Measurements from ENCODE around the gene SLC2A3. TPM values are rescaled to one million over a fixed set of nuclear protein-coding genes. Genes with fewer than 3 reads are reported as not detected.
"Not testable (repeated sequence)": the region's sequence is repeated elsewhere in the genome, so short reads cannot be mapped to it uniquely, and the experiment has no call there.

Gene SLC2A3
- total RNA-seq, result 10 to 100 TPM in 2 of 4 donors, 1 to 10 TPM in 2; 1.9 to 69.3 (median 11.2) TPM

DNA sequence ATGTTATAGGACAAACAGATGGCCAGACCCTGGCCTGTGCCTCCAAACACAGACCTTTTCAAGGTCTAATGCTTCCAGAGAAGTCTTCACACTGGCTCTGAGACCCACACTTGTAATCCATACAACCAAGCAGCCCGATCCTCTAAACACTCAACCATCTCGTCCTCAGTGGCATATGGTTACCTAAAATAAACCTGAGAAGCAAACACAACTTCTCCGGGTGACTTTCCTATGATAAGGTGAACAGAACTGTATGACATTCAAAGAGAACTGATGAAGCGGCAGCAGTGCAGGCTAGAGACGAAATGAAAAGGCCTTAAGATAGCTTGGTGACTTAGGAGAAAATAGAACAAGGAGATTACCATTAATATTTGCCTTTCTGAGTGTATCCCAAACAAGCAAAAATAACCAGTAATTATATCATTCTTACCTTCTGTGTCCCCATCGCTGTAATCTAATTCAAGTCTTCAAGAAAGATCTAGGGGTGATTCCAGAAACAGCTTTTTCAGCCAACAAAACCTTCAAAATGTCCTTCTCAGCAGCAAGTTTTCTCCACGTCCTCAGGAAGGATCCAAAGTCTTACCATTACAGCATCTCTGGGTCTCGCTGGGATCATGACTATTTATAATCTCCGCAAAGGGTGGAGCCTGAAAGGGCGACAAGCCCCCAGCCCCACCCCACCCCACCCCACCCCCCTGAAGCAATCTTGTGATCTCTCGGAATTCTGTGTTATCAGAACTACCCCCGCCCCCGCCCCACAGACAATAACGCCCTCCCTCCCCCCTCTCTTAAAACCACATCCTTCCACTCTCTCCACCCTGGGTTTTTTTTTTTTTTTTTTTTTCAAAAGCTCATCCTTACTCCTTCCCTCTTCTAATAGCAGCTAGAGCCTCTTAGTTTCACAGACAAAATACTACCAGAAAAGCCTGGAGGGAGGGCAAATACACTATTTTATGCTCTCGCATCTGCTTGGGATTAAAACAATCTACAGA, at the start of gene SLC2A3:
SLC2A3 (minus strand) TSS at position 598 of the 992 bp plus-strand sequence; CDS start at position 445, 153 bp downstream.
- Histone ChIP-seq H3K27me3 (no peaks in the 10 kb centered on the region), H3K4me1 (peaks cover 0 to 4% (median 0%) of the 10 kb centered on the region in 4 donors), H3K9me3 (no peaks in the 10 kb centered on the region), H3K4me3 (peak within 1 kb of the TSS; percentile 37 to 57 (median 48)), H3K36me3 (peaks cover 0 to 12% (median 0%) of the 10 kb centered on the region in 3 donors), H3K27ac (peak within 1 kb of the TSS; percentile 78 to 90 (median 84))
- peak; percentile 45 to 55 for TF ChIP-seq POLR2A (IDR thresholded peaks at IDR 0.05)
- TF ChIP-seq, protein P1, sequence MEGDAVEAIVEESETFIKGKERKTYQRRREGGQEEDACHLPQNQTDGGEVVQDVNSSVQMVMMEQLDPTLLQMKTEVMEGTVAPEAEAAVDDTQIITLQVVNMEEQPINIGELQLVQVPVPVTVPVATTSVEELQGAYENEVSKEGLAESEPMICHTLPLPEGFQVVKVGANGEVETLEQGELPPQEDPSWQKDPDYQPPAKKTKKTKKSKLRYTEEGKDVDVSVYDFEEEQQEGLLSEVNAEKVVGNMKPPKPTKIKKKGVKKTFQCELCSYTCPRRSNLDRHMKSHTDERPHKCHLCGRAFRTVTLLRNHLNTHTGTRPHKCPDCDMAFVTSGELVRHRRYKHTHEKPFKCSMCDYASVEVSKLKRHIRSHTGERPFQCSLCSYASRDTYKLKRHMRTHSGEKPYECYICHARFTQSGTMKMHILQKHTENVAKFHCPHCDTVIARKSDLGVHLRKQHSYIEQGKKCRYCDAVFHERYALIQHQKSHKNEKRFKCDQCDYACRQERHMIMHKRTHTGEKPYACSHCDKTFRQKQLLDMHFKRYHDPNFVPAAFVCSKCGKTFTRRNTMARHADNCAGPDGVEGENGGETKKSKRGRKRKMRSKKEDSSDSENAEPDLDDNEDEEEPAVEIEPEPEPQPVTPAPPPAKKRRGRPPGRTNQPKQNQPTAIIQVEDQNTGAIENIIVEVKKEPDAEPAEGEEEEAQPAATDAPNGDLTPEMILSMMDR (IDR thresholded peaks at IDR 0.05), result no peak
- peak; percentile 50 to 75 (median 65) for DNase-seq

DNA sequence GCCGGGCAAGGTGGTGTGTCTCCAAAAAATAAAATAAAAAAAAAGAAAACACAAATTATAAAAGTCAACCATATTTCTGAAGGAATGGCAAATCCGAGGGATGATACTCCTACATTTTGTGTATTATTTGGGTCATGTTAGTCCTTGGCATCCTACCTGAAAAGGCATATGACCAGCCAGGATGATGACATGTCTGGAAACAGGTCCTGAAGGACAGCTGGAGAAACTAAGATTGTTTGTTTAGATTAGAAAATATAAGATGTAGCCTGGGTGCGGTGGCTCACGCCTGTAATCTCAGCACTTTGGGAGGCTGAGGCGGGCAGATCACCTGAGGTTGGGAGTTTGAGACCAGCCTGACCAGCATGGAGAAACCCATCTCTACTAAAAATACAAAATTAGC, 48.9 kb upstream of the SLC2A3 start:
- Histone ChIP-seq H3K27me3 (no peaks in the 10 kb centered on the region), H3K9me3 (no peaks in the 10 kb centered on the region), H3K4me1 (no peaks in the 10 kb centered on the region), H3K36me3 (no peaks in the 10 kb centered on the region), H3K4me3 (no peak overlapping the region), H3K27ac (no peak overlapping the region)
- DNase-seq, result no peak
- TF ChIP-seq, protein P1 (IDR thresholded peaks at IDR 0.05), result no peak
- TF ChIP-seq POLR2A (IDR thresholded peaks at IDR 0.05), result no peak

DNA sequence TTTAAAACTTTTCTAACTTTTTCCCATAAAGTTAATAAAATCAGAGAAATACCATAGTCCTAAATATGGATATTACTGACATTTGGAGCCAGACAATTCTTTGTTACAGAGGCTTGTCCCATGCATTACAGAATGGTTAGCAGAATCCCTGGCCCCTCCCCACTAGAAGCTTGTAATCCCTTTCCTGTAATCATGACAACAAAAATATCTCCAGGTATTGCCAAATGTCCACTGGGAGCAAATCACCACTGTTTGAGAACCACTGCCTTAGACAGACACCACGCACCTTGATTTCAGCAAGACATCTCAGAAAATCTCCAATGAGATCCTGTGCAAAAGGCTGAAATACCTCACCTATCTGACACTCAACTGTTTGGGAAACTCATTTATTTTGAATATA, 47.5 kb upstream of the SLC2A3 start:
- not testable (repeated sequence) for H3K27me3 ChIP-seq, H3K4me3 ChIP-seq, H3K4me1 ChIP-seq, H3K36me3 ChIP-seq, H3K9me3 ChIP-seq, DNase-seq, H3K27ac ChIP-seq

GRCh38 chr12:7983019-7983418, 47.0 kb upstream of the SLC2A3 start:
- not testable (repeated sequence) for H3K4me1 ChIP-seq, H3K27ac ChIP-seq, DNase-seq, H3K4me3 ChIP-seq, H3K36me3 ChIP-seq, H3K9me3 ChIP-seq, H3K27me3 ChIP-seq

- not testable (repeated sequence) for H3K27ac ChIP-seq, H3K4me3 ChIP-seq, H3K27me3 ChIP-seq, H3K4me1 ChIP-seq, H3K9me3 ChIP-seq, DNase-seq, H3K36me3 ChIP-seq
These were observed 46.3 kb upstream of the SLC2A3 start for GRCh38 chr12:7982332-7982735.

DNA sequence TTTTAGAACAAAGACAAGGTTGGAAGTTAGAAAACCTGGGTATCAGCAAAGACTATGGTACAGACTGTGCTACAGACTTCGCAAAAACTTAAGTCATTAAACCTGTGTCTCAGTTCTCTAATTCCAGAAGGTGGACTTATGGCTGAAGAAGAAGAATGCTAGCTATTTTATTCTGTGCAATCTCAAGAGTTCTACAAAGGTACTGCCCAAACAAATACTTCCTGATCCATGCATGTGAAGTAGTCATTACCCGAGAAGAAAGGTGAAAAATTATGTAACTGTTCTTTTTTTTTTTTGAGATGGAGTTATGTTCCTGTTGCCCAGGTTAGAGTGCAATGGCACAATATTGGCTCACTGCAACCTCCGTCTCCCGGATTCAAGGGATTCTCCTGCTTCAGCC, 45.5 kb upstream of the SLC2A3 start:
- Histone ChIP-seq H3K27ac (no peak overlapping the region), H3K9me3 (no peaks in the 10 kb centered on the region), H3K36me3 (no peaks in the 10 kb centered on the region), H3K27me3 (no peaks in the 10 kb centered on the region), H3K4me3 (no peak overlapping the region), H3K4me1 (no peaks in the 10 kb centered on the region)
- TF ChIP-seq, protein P1 (IDR thresholded peaks at IDR 0.05), result no peak
- no peak for TF ChIP-seq POLR2A (IDR thresholded peaks at IDR 0.05)
- no peak for DNase-seq

- DNase-seq, H3K4me3 ChIP-seq, H3K36me3 ChIP-seq, H3K4me1 ChIP-seq, H3K9me3 ChIP-seq, H3K27me3 ChIP-seq: not testable (repeated sequence)
- H3K27ac ChIP-seq, result peak overlapping the region in 1 of 4 donors; percentile 17
These were observed 41.6 kb upstream of the SLC2A3 start for GRCh38 chr12:7977351-7978124.

All from Peyer's patch (tissue), 4 donors.